Activated CD8-positive, alpha-beta T cell treated with anti-CD3 and anti-CD28 coated beads for 36 hours (primary cell): ENCODE measurements around the gene TRIM38. TPM values are rescaled to one million over a fixed set of nuclear protein-coding genes. Genes with fewer than 3 reads are reported as not detected.
A peak's percentile ranks its signal among the peaks of the same experiment; 100 is the strongest.

Source experiments
- ATAC-seq: fragments of 200-7000 bp; cut with Tn5 transposase; one replicate; pipeline ENCODE4 v1.10.0; 2021; ENCODE audit warnings: mild to moderate bottlenecking, moderate library complexity
- CTCF ChIA-PET: fragments of 350-600 bp; sonication (Branson Sonifier 250); formaldehyde crosslinking; loops from one replicate; lab custom pipeline; 2021; ENCODE audit warnings: antibody characterized with exemption; lab: Charles Lee
- POLR2A ChIA-PET: fragments of 350-600 bp; sonication (Branson Sonifier 250); formaldehyde crosslinking; loops from one replicate; lab custom pipeline; 2021; ENCODE audit warnings: antibody characterized with exemption; lab: Charles Lee
- DNase-seq: peaks from one replicate; pipeline ENCODE4 v3.0.0-alpha.2; 2020
- H3K27ac Mint-ChIP-seq: one replicate; pipeline ENCODE4 v1.8.0; 2021; ENCODE audit warnings: mild to moderate bottlenecking, mixed read lengths
- H3K27me3 Mint-ChIP-seq: one replicate; pipeline ENCODE4 v1.8.0; 2021; ENCODE audit warnings: mixed read lengths
- H3K36me3 Mint-ChIP-seq: one replicate; pipeline ENCODE4 v1.8.0; 2021; ENCODE audit warnings: low read depth, mixed read lengths
- H3K4me1 Mint-ChIP-seq: one replicate; pipeline ENCODE4 v1.8.0; 2021; ENCODE audit warnings: low read depth, mixed read lengths
- H3K4me3 Mint-ChIP-seq: one replicate; pipeline ENCODE4 v1.8.0; 2021; ENCODE audit warnings: mild to moderate bottlenecking, moderate library complexity, mixed read lengths
- H3K9me3 Mint-ChIP-seq: one replicate; pipeline ENCODE4 v1.8.0; 2021; ENCODE audit warnings: mixed read lengths
- CTCF ChIP-seq: fragments of 200-600 bp; IDR thresholded peaks from one replicate; pipeline ENCODE4 v1.8.0; 2022; ENCODE audit warnings: antibody characterized with exemption, mild to moderate bottlenecking
- intact Hi-C: fragments of 100-400 bp; cut with micrococcal nuclease; formaldehyde crosslinking; loops from one replicate; pipeline ENCODE4 v1.10.0; 2022
- total RNA-seq, 2 experiments: library from RNA; stranded (reverse); gene quantifications; one replicate each; pipeline ENCODE4 v1.2.3, GENCODE V29; 2021

TRIM38 gene
- total RNA-seq, 2 experiments from 2014 or later = 8.0 to 8.3 TPM

- Mint-ChIP-seq H3K27ac (peak overlapping the region; percentile 94), H3K9me3 (peaks cover 20% of the 10 kb centered on the region), H3K36me3 (peaks cover 28% of the 10 kb centered on the region), H3K4me1 (peaks cover 54% of the 10 kb centered on the region), H3K4me3 (no peak overlapping the region), H3K27me3 (no peaks in the 10 kb centered on the region)
- DNase-seq (no peak), ATAC-seq (no peak)
- CTCF ChIA-PET = interaction anchor here (0.8 to 1.5 kb wide), 4 partner anchors 32 to 240 kb away, joined by 3 to 7 read pairs (median 4); no protein-coding TSS in a partner anchor
- intact Hi-C loops = no loop called here
- TF ChIP-seq CTCF = no peak
- POLR2A ChIA-PET = interaction anchor here (0.5 to 3.3 kb wide), 6 partner anchors 8 to 61 kb away, joined by 3 to 12 read pairs (median 4); a partner anchor contains a TSS
These were observed 2.6 kb upstream of the TRIM38 start for GRCh38 chr6:25959890-25960536.

- intact Hi-C loops = no loop called here
- no peak overlapping the region for H3K4me3 Mint-ChIP-seq
- H3K4me1 Mint-ChIP-seq = peaks cover 58% of the 10 kb centered on the region
- POLR2A ChIA-PET = interaction anchor here (0.9 to 3.3 kb wide), 3 partner anchors 31 to 60 kb away, joined by 3 to 12 read pairs (median 12); a partner anchor contains a TSS
- TF ChIP-seq CTCF = no peak
- CTCF ChIA-PET = interaction anchor here (0.8 to 1.3 kb wide), 3 partner anchors 31 to 47 kb away, joined by 3 to 7 read pairs (median 4); no protein-coding TSS in a partner anchor
- DNase-seq (peak; percentile 62), ATAC-seq (peak; percentile 10)
- H3K9me3 Mint-ChIP-seq = peaks cover 20% of the 10 kb centered on the region
- peak overlapping the region; percentile 94 for H3K27ac Mint-ChIP-seq
- no peaks in the 10 kb centered on the region for H3K27me3 Mint-ChIP-seq
- H3K36me3 Mint-ChIP-seq = peaks cover 30% of the 10 kb centered on the region
These were observed 1.9 kb upstream of the TRIM38 start for GRCh38 chr6:25960734-25961133.

GRCh38 chr6:25961619-25962148 lies 918 bp upstream of the TRIM38 start:
- no peak for DNase-seq
- Mint-ChIP-seq H3K27me3 (no peaks in the 10 kb centered on the region), H3K36me3 (peaks cover 39% of the 10 kb centered on the region), H3K27ac (peak overlapping the region; percentile 94), H3K9me3 (peaks cover 20% of the 10 kb centered on the region), H3K4me3 (peak overlapping the region; percentile 83), H3K4me1 (peaks cover 67% of the 10 kb centered on the region)
- CTCF ChIA-PET = interaction anchor here (0.8 to 2.6 kb wide), 4 partner anchors 19 to 80 kb away, joined by 3 to 18 read pairs (median 3); a partner anchor contains a TSS
- no peak for TF ChIP-seq CTCF
- intact Hi-C loops = loop anchor here (1.0 kb wide), 1 partner anchor 16 kb away; no protein-coding TSS in a partner anchor
- POLR2A ChIA-PET = interaction anchor here (0.7 to 3.3 kb wide), 7 partner anchors 11 to 163 kb away, joined by 3 to 12 read pairs (median 4); a partner anchor contains a TSS
- ATAC-seq = no peak

DNA sequence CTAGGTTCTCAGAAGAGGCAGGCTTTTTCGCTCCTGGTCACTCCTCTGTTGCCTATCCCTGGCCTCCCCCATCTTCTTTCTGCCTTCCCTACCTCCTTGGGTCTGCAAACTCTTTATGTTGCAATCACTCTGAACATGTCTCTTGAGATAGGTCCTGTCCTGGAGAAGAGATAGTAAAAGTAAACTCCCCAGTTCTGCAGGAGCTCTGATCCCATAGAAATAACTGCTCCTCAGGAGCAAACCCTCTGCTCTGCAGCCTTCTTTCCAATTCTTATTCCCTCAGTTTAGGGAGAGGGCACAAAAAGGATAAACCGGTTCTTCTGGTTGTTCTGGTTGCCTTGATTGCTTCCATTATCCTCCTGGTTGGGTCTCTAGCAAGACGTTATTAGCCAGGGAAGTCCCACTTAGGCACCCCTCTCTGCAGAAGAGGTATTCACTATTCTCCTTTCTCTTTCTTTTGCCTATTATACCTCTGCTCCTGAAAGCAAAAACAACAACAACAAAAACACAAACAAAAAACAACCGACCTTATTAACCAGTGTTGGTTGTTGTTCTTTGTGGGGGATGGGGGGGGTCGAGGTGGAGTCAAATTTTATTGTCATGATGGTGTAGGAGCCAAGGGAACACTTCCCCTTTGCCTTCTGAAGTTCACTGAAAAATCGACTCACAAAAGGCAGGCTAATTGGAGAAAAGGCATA lies 973 bp downstream of the TRIM38 start:
- peaks cover 55% of the 10 kb centered on the region for H3K36me3 Mint-ChIP-seq
- peak overlapping the region; percentile 83 for H3K4me3 Mint-ChIP-seq
- peak overlapping the region; percentile 83 for H3K27ac Mint-ChIP-seq
- H3K4me1 Mint-ChIP-seq = peaks cover 77% of the 10 kb centered on the region
- no peaks in the 10 kb centered on the region for H3K27me3 Mint-ChIP-seq
- POLR2A ChIA-PET = interaction anchor here (0.6 to 2.5 kb wide), 8 partner anchors 7 to 69 kb away, joined by 3 to 10 read pairs (median 6); a partner anchor contains a TSS
- CTCF ChIA-PET = interaction anchor here (0.9 to 2.6 kb wide), 2 partner anchors 28 to 53 kb away, joined by 3 to 18 read pairs; no protein-coding TSS in a partner anchor
- no peak for TF ChIP-seq CTCF
- H3K9me3 Mint-ChIP-seq = peaks cover 16% of the 10 kb centered on the region
- intact Hi-C loops = no loop called here
- ATAC-seq (no peak), DNase-seq (no peak)
